Endothelial cell of umbilical vein (primary cell): ENCODE measurements around the gene NRP2. TPM values are rescaled to one million over a fixed set of nuclear protein-coding genes. Genes with fewer than 3 reads are reported as not detected.

Source experiments
- BruUV-seq: library from RNA; stranded (reverse); fragments of 400-500 nt; replicated peaks from 2 replicates; lab custom pipeline; 2021; lab: Mats Ljungman, UMichigan
- CTCF ChIA-PET: fragments of 300-600, 350-600 bp; sonication (Branson Sonifier 250); formaldehyde crosslinking; loops from one replicate; lab custom pipeline; 2021; ENCODE audit warnings: antibody characterized with exemption, inconsistent platforms; lab: Charles Lee
- POLR2A ChIA-PET: fragments of 300-600, 350-600 bp; sonication (Branson Sonifier 250); formaldehyde crosslinking; loops from one replicate; lab custom pipeline; 2021; ENCODE audit warnings: antibody characterized with exemption, inconsistent platforms; lab: Charles Lee
- DNase-seq: peaks from one replicate; pipeline ENCODE4 v3.0.0-alpha.2; 2011; ENCODE audit warnings: low read depth, low spot score
- FAIRE-seq: peaks from 2 replicates; lab custom pipeline; 2011; peaks lifted over from hg19 to GRCh38; lab: Jason Lieb, UNC
- H2AFZ ChIP-seq: 2 replicates; pipeline ENCODE4 v1.6.0; 2012; ENCODE audit warnings: low read depth, low read length, control low read depth, inconsistent platforms
- H3K27ac ChIP-seq: 2 replicates; pipeline ENCODE4 v1.5.1; 2011; ENCODE audit warnings: low read depth, mild to moderate bottlenecking, control low read depth, low read length, moderate library complexity; ENCODE audit not compliant: insufficient read depth
- H3K27me3 ChIP-seq, 2 experiments: 2 replicates each; pipeline versions ENCODE4 v1.6.0 to v1.6.1; 2011; ENCODE audit warnings: low read length in 2 of 2, mixed read lengths in 1 of 2; ENCODE audit not compliant: control insufficient read depth in 2 of 2, insufficient read depth in 2 of 2
- H3K36me3 ChIP-seq, 2 experiments: 2 replicates in 1 of 2; 3 replicates in 1 of 2; pipeline ENCODE4 v1.5.1; 2011; ENCODE audit warnings: low read length in 2 of 2, mild to moderate bottlenecking in 1 of 2, moderate library complexity in 1 of 2; ENCODE audit not compliant: control insufficient read depth in 2 of 2, insufficient read depth in 2 of 2; ENCODE audit errors: extremely low read depth in 1 of 2
- H3K4me1 ChIP-seq: 3 replicates; pipeline ENCODE4 v1.5.1; 2011; ENCODE audit warnings: mild to moderate bottlenecking, low read length; ENCODE audit not compliant: control insufficient read depth, insufficient read depth; ENCODE audit errors: extremely low read depth
- H3K4me2 ChIP-seq: 2 replicates; pipeline ENCODE4 v1.6.1; 2011; ENCODE audit warnings: low read length, control low read depth, mixed read lengths; ENCODE audit not compliant: insufficient read depth
- H3K4me3 ChIP-seq, 3 experiments: fragments of 200-600 bp in 1 of 3; sonication (generic), shearing (Covaris generic) in 1 of 3; replicated peaks in 1 of 3; 2 replicates each; pipeline ENCODE4 v1.5.1; 2011 to 2016; ENCODE audit warnings: control low read depth in 3 of 3, low read length in 3 of 3, mild to moderate bottlenecking in 2 of 3, inconsistent platforms in 1 of 3, low read depth in 1 of 3, moderate library complexity in 1 of 3; ENCODE audit not compliant: insufficient read depth in 1 of 3
- H3K79me2 ChIP-seq: 2 replicates; pipeline ENCODE4 v1.6.0; 2012; ENCODE audit warnings: low read length, inconsistent platforms; ENCODE audit not compliant: control insufficient read depth, insufficient read depth
- H3K9ac ChIP-seq: replicated peaks from 2 replicates; pipeline ENCODE3; 2011; ENCODE audit warnings: low read length, control low read depth; ENCODE audit not compliant: insufficient read depth; ENCODE audit errors: extremely low read depth
- H3K9me1 ChIP-seq: replicated peaks from 3 replicates; pipeline ENCODE4 v1.6.0; 2011; ENCODE audit warnings: mild to moderate bottlenecking, low read length; ENCODE audit not compliant: control insufficient read depth, insufficient read depth; ENCODE audit errors: extremely low read depth
- H3K9me3 ChIP-seq: replicated peaks from 2 replicates; pipeline ENCODE4 v1.5.1; 2012; ENCODE audit warnings: low read length, inconsistent platforms; ENCODE audit not compliant: control insufficient read depth, insufficient read depth
- H4K20me1 ChIP-seq: replicated peaks from 2 replicates; pipeline ENCODE3; 2011; ENCODE audit warnings: mild to moderate bottlenecking, low read length; ENCODE audit not compliant: control insufficient read depth, insufficient read depth; ENCODE audit errors: extremely low read depth
- CTCF ChIP-seq, 2 donors: IDR thresholded peaks; 1 replicate in 1 of 2; 2 replicates in 1 of 2; pipeline ENCODE4 v1.5.1; 2011; ENCODE audit warnings: low read length in 2 of 2, mild to moderate bottlenecking in 2 of 2, moderate library complexity in 2 of 2, control low read depth in 1 of 2, inconsistent platforms in 1 of 2, low read depth in 1 of 2; ENCODE audit not compliant: insufficient read depth in 1 of 2; ENCODE audit errors: extremely low read depth in 1 of 2
- EZH2 ChIP-seq: IDR thresholded peaks from 2 replicates; pipeline ENCODE4 v1.6.1; 2012; ENCODE audit warnings: borderline replicate concordance, low read depth, mild to moderate bottlenecking, moderate library complexity, low read length, inconsistent platforms; ENCODE audit not compliant: severe bottlenecking
- FOS ChIP-seq: IDR thresholded peaks from 2 replicates; pipeline ENCODE4 v1.6.1; 2011; ENCODE audit warnings: mild to moderate bottlenecking, low read length, moderate library complexity, borderline replicate concordance; ENCODE audit not compliant: insufficient read depth
- GATA2 ChIP-seq: IDR thresholded peaks from 2 replicates; pipeline ENCODE4 v1.7.0; 2011; ENCODE audit warnings: low read depth, mild to moderate bottlenecking, moderate library complexity, mixed read lengths, low read length; ENCODE audit not compliant: insufficient read length, insufficient read depth
- JUN ChIP-seq: IDR thresholded peaks from 2 replicates; pipeline ENCODE4 v1.6.1; 2011; ENCODE audit warnings: borderline replicate concordance, low read depth; ENCODE audit not compliant: insufficient read length, insufficient read depth
- MYC ChIP-seq: IDR thresholded peaks from one replicate; pipeline ENCODE4 v1.6.1; 2011; ENCODE audit warnings: mild to moderate bottlenecking, low read depth, low read length
- POLR2A ChIP-seq: IDR thresholded peaks from 2 replicates; pipeline ENCODE4 v1.6.1; 2012; ENCODE audit warnings: low read depth, mild to moderate bottlenecking, control low read depth, low read length
- dilution Hi-C: fragments of 300-500 bp; cut with MboI; formaldehyde crosslinking; loops from one replicate; pipeline ENCODE4 v1.15.0; 2019; ENCODE audit warnings: low sequenced_read_pairs; ENCODE audit not compliant: extremely low pct_ligation_motif_present
- intact Hi-C: fragments of 100-400 bp; cut with micrococcal nuclease; formaldehyde crosslinking; loops from one replicate; pipeline ENCODE4 v1.10.0; 2022
- polyA plus RNA-seq, 4 experiments: library from polyadenylated mRNA; depleted of rRNA in 3 of 4; stranded (reverse) in 3 of 4; unstranded in 1 of 4; fragments of >200 nt; gene quantifications; 2 replicates each; pipeline versions ENCODE4 v1.2.1 to v1.2.3, GENCODE V29; 2011 to 2012; ENCODE audit warnings: missing spikeins in 1 of 4
- total RNA-seq: library from RNA; stranded (reverse); gene quantifications from 2 replicates; pipeline ENCODE4 v1.2.3, GENCODE V29; 2021

NRP2 gene
- total and polyA plus RNA-seq, 2 donors (not counting 3 experiments of a cell fraction or from before 2014, with no cell fraction given): 160 to 240 TPM

- Histone ChIP-seq H3K27ac (no peak overlapping the region), H3K4me2 (no peak overlapping the region), H3K9ac (no peak overlapping the region), H4K20me1 (no peaks in the 10 kb centered on the region), H3K9me1 (no peaks in the 10 kb centered on the region), H2AFZ (no peak overlapping the region), H3K27me3 (peaks cover 5 to 11% of the 10 kb centered on the region in 2 experiments), H3K36me3 (no peaks in the 10 kb centered on the region), H3K4me3 (no peak overlapping the region), H3K9me3 (no peaks in the 10 kb centered on the region), H3K4me1 (no peaks in the 10 kb centered on the region), H3K79me2 (no peaks in the 10 kb centered on the region)
- ChIA-PET POLR2A (no interaction called here), CTCF (no interaction called here)
- no TSS peak for BruUV-seq
- dilution Hi-C loops (no loop called here), intact Hi-C loops (no loop called here)
- no peak for DNase-seq
- FAIRE-seq: no peak
- no peak for TF ChIP-seq FOS
- TF ChIP-seq MYC: no peak
- no peak for TF ChIP-seq GATA2
- no peak for TF ChIP-seq CTCF (IDR thresholded peaks at IDR 0.05; ENCODE audit: extremely low read depth in 1 of 2, insufficient read depth in 1 of 2, low read depth in 1 of 2, low read length in 2 of 2)
These were observed 25.4 kb upstream of the NRP2 start for GRCh38 chr2:205656941-205657340.

- no peak for FAIRE-seq
- no peaks in the 10 kb centered on the region for H3K79me2 ChIP-seq
- H3K36me3 ChIP-seq: no peaks in the 10 kb centered on the region
- POLR2A ChIA-PET: no interaction called here
- dilution Hi-C loops: no loop called here
- no peaks in the 10 kb centered on the region for H3K9me3 ChIP-seq
- no peaks in the 10 kb centered on the region for H3K9me1 ChIP-seq
- no peaks in the 10 kb centered on the region for H3K4me1 ChIP-seq
- H3K27me3 ChIP-seq: peaks cover 5 to 14% of the 10 kb centered on the region in 2 experiments
- no peak overlapping the region for H3K27ac ChIP-seq
- H4K20me1 ChIP-seq: no peaks in the 10 kb centered on the region
- no peak overlapping the region for H2AFZ ChIP-seq
- H3K4me2 ChIP-seq: no peak overlapping the region
- BruUV-seq: no TSS peak
- DNase-seq: no peak
- no peak overlapping the region for H3K4me3 ChIP-seq
- no peak overlapping the region for H3K9ac ChIP-seq
- intact Hi-C loops: no loop called here
- CTCF ChIA-PET: no interaction called here
- TF ChIP-seq JUN (no peak), CTCF (IDR thresholded peaks at IDR 0.05; ENCODE audit: extremely low read depth in 1 of 2, insufficient read depth in 1 of 2, low read depth in 1 of 2, low read length in 2 of 2) (no peak), MYC (no peak), EZH2 (no peak), POLR2A (no peak)
These were observed 24.7 kb upstream of the NRP2 start for GRCh38 chr2:205657579-205657978.
